HG02610 (cell line): ENCODE measurements around the gene CTXND1.
"Not testable (repeated sequence)": the region's sequence is repeated elsewhere in the genome, so short reads cannot be mapped to it uniquely, and the experiment has no call there.

Experiments used
- ATAC-seq: cut with Tn5 transposase; IDR thresholded peaks from one replicate; pipeline ENCODE4 v1.9.1; 2021; ENCODE audit warnings: mild to moderate bottlenecking, moderate library complexity; ENCODE audit not compliant: unreplicated experiment

CTXND1 gene

GRCh38 chr15:80252121-80252518 lies at the start of gene CTXND1:
TSS of gene CTXND1 (minus strand) at chr15:80252213. CDS start at chr15:80201949, 50,264 bp downstream.
- ATAC-seq: no peak

DNA sequence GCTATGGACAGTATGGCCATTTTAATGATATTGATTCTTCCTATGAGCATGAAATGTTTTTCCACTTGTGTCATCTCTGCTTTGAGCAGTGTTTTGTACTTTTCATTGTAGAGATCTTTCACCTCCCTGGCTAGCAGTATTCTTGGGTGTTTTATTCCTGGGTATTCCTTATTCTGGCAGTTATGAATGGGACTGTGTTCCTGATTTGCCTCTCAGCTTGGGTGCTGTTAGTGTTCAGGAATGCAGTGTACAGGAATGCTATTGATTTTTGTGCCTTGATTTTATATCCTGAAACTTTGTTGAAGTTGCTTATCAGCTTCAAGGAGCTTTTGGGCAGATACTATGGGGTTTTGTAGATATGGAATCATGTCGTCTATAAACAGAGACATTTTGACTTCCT lies 49.5 kb upstream of the CTXND1 start:
- ATAC-seq: no peak

- not testable (repeated sequence) for ATAC-seq
These were observed 43.8 kb upstream of the CTXND1 start for GRCh38 chr15:80295777-80296176.

DNA sequence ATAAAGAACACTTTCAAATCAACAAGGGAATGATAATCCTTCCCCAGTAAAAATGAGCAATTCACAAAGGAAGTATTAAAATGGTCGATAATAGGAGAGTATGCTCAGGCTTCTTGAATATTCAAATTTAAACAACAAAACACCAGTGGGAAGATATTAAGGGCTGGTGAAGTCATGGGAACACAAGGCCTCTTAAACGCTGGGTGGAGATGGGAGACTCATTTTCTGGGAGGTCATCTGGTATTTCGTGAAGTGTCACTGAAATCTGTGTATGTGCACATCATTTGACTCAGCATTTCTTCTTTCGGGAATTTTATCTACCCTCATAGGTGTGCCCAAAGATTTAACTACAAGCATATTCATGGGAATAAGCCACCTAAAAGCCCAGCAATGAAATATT lies 40.1 kb upstream of the CTXND1 start:
- ATAC-seq: no peak

DNA sequence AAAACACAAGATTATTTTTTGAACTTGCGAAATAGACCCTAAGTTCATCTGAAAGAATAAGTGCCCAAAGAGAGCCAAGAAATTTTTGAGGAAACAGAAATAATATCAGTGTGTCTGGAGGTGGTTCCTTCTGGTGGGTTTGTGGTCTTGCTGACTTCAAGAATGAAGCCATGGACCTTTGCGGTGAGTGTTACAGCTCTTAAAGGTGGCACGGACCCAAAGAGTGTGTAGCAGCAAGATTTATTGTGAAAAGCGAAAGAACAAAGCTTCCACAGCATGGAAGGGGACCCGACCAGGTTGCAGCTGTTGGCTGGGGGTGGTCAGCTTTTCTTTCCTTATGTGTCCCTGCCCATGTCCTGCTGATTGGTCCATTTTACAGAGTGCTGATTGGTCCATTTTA lies 38.9 kb upstream of the CTXND1 start:
- not testable (repeated sequence) for ATAC-seq

- no peak for ATAC-seq
These were observed 37.8 kb upstream of the CTXND1 start for GRCh38 chr15:80289528-80290495.

- no peak for ATAC-seq
These were observed 36.1 kb upstream of the CTXND1 start for GRCh38 chr15:80288131-80288530.

DNA sequence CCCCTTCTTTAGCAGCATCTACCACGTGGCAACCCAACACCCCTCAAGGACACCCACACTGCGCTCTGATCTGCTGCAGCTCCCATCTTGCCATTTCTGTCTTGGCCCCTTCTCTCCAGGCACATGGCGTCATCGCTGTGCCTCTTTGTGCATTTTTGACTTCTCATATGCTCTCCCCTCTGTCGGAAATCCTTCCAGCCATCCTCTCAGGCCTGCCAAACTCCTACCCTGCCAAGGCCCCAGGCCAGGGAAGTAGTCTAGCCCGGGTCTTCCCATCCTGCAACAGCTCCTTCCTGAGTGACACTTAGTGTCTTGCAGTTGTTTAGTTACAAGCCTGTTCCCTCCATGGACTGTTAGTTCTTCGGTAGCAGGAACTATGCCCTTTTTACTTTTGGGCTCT lies 34.0 kb upstream of the CTXND1 start:
- ATAC-seq: no peak

DNA sequence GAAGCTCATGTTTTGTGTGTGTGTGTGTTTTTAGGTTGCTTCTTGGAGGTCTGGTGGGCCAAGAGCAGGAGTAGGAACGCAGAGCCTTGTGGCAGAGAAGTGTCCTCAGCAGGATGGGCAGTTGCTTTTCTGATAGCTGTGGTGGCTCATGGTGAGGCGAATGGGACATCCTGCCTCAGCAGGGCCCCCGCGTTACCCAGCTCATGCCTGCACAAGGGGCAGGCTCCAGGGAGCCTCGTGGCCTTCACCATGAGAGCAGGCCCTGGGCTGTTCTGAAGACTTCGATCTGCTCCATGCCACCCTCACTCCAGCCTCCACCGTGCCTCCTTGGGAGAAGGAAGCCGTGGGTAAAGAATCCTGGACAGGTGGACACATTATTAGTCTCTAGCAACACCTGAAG lies 33.4 kb upstream of the CTXND1 start:
- no peak for ATAC-seq

DNA sequence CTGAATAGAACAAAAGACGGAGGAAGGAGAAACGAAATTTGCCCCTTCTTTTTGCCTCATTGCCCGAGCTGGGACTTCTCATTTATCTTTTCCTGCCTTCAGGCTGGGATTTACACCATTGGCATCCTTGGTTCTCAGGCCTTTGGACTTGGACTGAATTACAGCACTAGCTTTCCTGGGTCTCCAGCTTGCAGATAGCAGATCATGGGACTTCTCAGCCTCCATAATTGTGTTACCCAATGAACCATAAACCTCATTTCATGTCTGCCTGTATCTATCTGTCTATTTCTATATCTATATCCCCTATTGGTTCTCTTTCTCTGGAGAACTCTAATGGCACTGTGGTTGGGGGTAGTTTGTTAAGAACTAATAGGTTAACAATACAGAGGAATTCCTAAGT lies 31.5 kb upstream of the CTXND1 start:
- no peak for ATAC-seq

- no peak for ATAC-seq
These were observed 25.1 kb upstream of the CTXND1 start for GRCh38 chr15:80277147-80277546.

GRCh38 chr15:80275961-80276360 lies 23.9 kb upstream of the CTXND1 start:
- ATAC-seq: no peak

GRCh38 chr15:80274996-80275395 lies 23.0 kb upstream of the CTXND1 start:
- ATAC-seq: no peak

DNA sequence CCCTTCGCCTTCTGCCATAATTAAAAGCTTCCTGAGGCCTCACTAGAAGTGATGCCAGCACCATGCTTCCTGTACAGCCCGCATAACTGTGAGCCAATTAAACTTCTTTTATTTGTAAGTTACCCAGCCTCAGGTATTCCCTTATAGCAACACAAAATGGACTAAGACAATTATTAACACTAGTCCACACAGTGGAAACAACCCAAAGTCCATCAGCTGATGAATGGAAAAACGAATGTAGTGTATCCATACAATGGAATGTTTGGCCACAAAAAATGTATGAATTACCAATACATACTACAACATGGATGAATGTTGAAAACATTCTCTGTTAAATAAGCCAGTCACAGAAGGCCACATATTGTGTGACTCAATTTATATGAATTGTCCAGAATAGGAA lies 22.5 kb upstream of the CTXND1 start:
- no peak for ATAC-seq

DNA sequence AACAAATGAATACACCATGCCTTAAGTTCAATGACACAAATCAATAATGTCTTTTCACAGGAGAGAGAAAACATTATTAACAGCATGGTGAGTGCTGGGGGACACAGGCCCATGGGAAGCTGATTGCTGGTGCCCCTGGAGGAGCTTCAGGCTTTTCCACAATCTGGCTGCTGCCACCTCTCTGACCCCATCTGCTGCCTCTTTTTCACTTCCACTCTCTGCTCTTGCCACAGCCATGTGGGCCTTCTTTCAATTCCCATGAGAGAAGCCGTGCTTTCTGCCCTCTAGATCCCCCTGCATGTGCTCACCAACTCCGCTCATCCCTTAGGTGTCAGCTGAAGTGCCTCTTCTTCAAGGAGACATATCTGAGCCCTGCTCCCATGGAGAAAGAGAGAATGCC lies 21.0 kb upstream of the CTXND1 start:
- ATAC-seq: no peak

DNA sequence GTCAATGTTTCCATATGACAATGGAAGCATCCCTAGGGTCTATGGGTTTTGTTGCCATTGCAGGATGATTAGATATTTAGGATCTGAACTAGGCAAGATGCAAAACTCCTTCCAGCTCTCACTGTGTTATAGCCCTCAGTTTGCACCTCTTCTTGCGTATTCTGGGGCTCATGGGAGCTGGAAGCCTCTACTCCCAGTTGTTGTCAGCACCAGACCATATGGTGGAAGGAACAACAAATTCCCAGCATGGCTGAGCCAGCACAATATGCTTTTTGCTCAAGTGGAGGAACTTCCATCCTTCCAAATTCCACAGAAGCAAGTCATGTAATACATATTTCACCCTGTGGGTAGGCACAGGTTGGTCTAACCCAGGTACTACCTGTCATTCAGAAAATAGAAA lies 18.5 kb upstream of the CTXND1 start:
- ATAC-seq: no peak

GRCh38 chr15:80268101-80268500 lies 16.1 kb upstream of the CTXND1 start:
- no peak for ATAC-seq

DNA sequence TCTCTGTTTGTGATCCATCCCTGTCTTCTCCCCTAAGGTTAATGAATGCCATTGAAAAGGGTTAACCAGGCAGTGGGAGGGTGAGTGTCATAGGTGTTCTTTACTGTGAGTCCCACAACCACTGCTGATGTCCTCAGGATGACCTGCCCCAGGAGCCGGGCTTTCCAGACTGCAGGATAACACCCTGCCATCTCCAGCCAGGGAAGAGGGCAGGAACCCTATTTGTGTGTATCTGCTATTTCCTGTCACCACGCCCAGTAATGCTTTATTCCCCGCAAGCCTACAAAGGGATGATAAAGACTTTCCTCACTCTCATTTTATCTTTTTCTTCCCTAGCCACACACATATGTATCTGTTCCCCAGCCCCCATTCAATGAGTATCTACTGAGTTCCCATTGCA lies 15.6 kb upstream of the CTXND1 start:
- ATAC-seq: no peak

DNA sequence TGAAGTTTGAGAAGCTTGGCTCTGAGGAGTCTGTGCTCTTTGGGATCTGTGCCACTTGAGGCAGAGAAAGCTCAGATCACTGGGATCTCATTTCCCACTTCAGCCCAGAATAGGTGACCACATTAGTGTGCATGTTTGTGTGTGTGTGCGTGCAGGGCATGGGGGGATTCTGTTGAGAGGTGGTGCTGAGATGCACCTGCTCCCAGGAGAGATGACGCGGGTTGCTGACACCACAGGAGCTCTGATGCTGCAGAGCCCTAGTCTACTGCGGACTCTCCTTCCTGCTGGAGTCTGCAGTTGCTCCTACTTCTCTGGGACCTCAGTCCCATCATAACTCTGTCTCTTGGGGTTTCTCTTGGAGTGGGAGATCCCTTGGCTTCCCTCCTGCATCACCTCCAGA lies 14.7 kb upstream of the CTXND1 start:
- no peak for ATAC-seq

- ATAC-seq: no peak
These were observed 14.1 kb upstream of the CTXND1 start for GRCh38 chr15:80266113-80266512.

DNA sequence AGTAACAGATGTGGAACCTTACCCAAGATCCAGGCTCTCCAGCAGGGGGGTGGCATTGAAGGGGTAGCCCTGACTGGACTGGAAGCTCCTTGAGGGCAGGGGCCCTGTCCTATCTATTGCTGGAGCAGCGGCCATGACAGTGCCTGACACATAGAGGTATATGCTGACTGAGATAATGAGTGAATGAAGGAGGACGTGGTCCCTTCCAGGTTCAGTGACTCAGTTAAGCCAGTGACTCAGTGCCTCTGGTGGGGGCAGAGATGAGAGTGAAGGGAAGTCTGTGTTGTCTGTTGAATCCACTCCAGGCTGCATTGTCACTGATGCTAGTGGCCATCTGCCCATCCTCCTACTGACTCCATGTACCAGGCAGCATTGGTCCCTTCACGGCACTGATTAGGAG lies 13.0 kb upstream of the CTXND1 start:
- no peak for ATAC-seq

DNA sequence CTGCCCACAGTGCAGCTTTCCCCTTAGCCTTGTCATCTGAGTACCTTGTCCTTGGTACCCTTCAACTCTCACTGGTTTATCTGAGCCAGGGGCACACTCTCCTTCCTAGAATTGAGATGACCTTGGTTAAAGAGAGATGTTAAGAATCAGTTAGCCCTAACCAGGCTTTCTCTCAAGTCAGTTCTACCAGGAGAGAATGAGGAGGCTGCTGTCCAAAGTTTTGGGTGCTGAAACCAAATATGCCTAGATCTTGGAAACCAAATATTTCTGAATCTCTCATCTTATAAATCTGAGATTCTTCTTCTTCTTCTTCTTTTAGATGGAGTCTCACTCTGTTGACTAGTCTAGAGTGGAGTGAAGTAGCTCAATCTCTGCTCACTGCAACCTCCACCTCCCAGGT lies 12.0 kb upstream of the CTXND1 start:
- ATAC-seq: no peak

DNA sequence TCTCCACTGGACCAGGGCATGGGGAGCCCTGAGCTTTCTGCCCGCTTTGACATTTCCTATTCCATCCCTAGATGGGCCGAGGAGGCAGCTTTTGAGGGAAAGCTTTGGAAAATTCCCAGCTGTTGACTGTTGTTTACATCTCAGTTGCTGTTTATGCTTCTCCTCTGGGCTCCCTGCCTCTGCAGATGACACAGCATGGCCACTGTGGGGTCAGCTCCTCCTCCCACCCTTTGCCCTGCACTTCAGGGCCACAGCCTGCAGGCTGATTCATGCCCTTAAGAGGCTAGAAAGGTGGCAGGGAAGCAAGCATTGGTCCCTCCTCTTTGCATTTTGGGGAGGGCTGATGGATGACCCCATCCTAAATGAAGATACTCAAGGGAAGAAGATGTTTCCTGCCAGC lies 8.5 kb upstream of the CTXND1 start:
- no peak for ATAC-seq
